ENCODE measurements around the gene ACOT6.
"Not testable (repeated sequence)": the region's sequence is repeated elsewhere in the genome, so short reads cannot be mapped to it uniquely, and the experiment has no call there.

Gene ACOT6

DNA sequence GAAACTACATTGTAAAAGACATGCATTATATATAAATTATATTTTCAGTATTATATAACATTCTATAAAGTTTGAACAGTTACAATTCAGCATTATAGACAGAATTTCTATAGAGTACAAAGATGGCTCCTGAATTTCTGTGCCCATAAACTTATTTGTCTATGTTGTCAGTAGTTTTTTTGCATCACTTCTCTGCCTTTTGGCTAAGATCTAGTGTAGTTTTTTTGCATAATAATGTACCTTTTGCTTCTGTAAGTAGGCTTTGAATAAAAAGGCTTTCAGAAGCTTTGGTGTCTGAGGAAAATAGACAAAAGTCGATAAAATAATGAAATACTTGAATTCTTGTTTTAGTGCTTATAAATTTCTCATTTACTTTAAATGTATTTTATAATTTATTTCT lies 43.5 kb downstream of the ACOT6 start:
- DNase-seq: no peak

DNA sequence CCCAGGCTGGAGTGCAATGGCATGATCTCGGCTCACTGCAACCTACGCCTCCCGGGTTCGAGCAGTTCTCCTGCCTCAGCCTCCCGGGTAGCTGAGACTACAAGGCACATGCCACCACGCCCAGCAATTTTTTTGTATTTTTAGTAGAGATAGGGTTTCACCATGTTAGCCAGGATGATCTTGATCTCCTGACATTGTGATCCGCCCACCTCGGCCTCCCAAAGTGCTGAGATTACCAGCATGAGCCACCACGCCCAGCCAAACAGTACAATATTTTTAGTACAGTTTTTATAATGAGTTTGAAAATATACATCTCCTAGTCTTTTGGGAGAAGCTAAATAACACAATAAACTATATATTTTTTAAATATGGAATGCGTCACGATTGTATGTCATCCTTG lies 46.9 kb downstream of the ACOT6 start:
- DNase-seq: not testable (repeated sequence)

DNA sequence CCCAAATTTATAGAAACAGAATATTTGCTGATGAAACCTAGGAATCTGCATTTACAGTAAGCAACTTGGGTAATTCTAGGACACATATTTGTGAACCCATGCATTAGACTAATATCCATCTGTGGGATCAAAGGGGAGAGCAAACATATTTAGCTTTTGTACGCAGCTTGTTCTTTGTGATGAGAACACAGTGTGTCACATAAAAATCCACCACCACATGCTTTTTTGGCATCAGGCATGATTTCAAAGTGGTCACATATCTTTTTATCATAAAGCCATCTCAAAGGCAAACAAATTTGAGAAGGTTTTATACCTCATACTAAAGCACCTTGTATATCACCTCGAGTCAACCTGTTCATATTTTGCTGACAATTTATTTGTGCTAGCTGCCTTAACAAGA lies 48.2 kb downstream of the ACOT6 start:
- DNase-seq: no peak

- no peak for DNase-seq
Observed at GRCh38 chr14:73661872-73662271, 49.6 kb downstream of the ACOT6 start.

DNA sequence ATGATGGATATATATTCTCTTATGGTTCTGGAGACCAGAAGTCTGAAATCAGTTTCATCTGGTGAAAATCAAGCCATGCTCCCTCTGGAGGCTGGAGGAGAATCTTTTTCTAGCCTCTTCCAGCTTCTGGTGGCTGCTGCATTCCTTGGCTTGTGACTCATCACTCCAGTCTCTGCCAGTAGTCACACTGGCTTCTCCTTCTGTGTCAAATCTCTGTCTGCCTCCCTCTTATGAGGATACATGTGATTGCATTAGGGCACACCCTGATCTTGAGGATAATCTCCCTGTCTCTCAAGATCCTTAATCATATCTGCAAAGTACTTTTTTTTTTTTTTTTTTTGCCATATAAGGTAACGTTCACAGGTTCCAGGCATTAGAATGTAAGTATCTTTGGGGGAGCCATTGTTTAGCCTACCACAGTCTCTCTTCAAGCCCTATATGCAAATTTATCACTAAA lies 50.2 kb downstream of the ACOT6 start:
- DNase-seq: peak; percentile 91

GRCh38 chr14:73663548-73664212 lies 51.4 kb downstream of the ACOT6 start:
- DNase-seq: no peak

DNA sequence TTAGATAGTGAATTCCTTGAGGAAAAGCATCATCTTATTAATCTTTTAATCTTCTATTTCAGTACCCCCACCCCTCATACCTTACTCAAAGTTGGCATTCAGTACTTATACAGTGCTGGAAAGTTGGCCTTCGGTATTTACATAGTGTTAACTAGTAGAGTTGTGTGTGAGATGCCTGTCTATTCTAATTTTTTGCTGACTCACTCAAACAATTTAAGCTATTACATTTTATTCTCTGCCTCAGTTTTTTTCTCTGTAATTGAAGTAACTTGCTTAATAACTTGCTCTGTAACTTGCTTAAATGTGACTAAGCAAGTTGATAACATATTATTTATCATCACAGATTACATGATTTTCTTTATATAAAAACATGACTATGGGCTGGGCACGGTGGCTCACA lies 52.8 kb downstream of the ACOT6 start:
- DNase-seq: no peak

GRCh38 chr14:73666583-73666982 lies 54.3 kb downstream of the ACOT6 start:
- DNase-seq: no peak

GRCh38 chr14:73667854-73668253 lies 55.5 kb downstream of the ACOT6 start:
- DNase-seq: no peak

Data from kidney glomerular epithelial cell (primary cell).